Stomach (tissue), 9 donors: ENCODE data around the gene CD151. TPM values are rescaled to one million over a fixed set of nuclear protein-coding genes. Genes with fewer than 3 reads are reported as not detected.

Experiments used
- DNase-seq, 2 donors: peaks; one replicate each; pipeline versions ENCODE4 v3.0.0 to v3.0.0-alpha.2; 2013 to 2019
- H3K27ac ChIP-seq, 5 donors: fragments of 200-600 bp in 4 of 5; sonication (generic) in 4 of 5; one replicate each; pipeline ENCODE4 v1.5.1; 2013 to 2019; ENCODE audit warnings: mild to moderate bottlenecking in 1 of 5, moderate library complexity in 1 of 5
- H3K27me3 ChIP-seq, 3 donors: fragments of 200-600 bp; sonication (generic); one replicate each; pipeline ENCODE4 v1.5.1; 2017 to 2019; ENCODE audit warnings: mixed run types in 1 of 3
- H3K36me3 ChIP-seq, 4 donors: fragments of 200-600 bp; sonication (generic); 1 replicate in 3 of 4; 2 replicates in 1 of 4; pipeline ENCODE4 v1.5.1; 2016 to 2019
- H3K4me1 ChIP-seq, 4 donors: fragments of 200-600 bp; sonication (generic); one replicate each; pipeline ENCODE4 v1.5.1; 2016 to 2019
- H3K4me3 ChIP-seq, 4 donors: fragments of 200-600 bp; sonication (generic) in 3 of 4; one replicate each; pipeline ENCODE4 v1.5.1; 2016 to 2019; ENCODE audit warnings: mild to moderate bottlenecking in 1 of 4
- H3K9me3 ChIP-seq, 4 donors: fragments of 200-600 bp; sonication (generic); one replicate each; pipeline ENCODE4 v1.5.1; 2016 to 2019
- CTCF ChIP-seq, 7 experiments: fragments of 450-650 bp in 4 of 7; fragments of 200-600 bp in 3 of 7; sonication (generic) in 3 of 7; IDR thresholded peaks; one replicate each; pipeline ENCODE4 v1.5.1; 2016 to 2019; ENCODE audit warnings: antibody characterized with exemption in 7 of 7, control low read depth in 2 of 7, mild to moderate bottlenecking in 1 of 7
- EP300 ChIP-seq: sonication (generic); formaldehyde crosslinking; IDR thresholded peaks from one replicate; pipeline ENCODE4 v1.6.1; 2017; ENCODE audit warnings: antibody characterized with exemption
- POLR2A ChIP-seq, 4 donors: fragments of 450-650 bp; IDR thresholded peaks; one replicate each; pipeline ENCODE4 v1.6.1; 2016; ENCODE audit warnings: antibody characterized with exemption in 4 of 4, control low read depth in 2 of 4, mild to moderate bottlenecking in 1 of 4, moderate library complexity in 1 of 4
- POLR2AphosphoS5 ChIP-seq, 3 donors: sonication (generic); formaldehyde crosslinking; IDR thresholded peaks; one replicate each; pipeline ENCODE4 v1.6.1; 2016; ENCODE audit warnings: antibody characterized with exemption in 3 of 3
- WGBS, 5 donors: extraction: QIAGEN DNeasy Blood & Tissue Kit in 3 of 5; methylation state at CpG; one replicate each; pipeline versions ENCODE4 v1.1.5 to v1.1.7; 2013 to 2018; 5-methylcytosine and 5-hydroxymethylcytosine counted together
- intact Hi-C: fragments of 100-400 bp; cut with DNase I; formaldehyde crosslinking; loops from one replicate; pipeline ENCODE4 v1.15.1; 2023; ENCODE audit warnings: low total_unique reads
- polyA plus RNA-seq, 3 donors: library from polyadenylated mRNA; stranded (reverse); fragments of 200-250 nt; gene quantifications; one replicate each; pipeline ENCODE4 v1.2.3, GENCODE V29; 2013
- total RNA-seq, 5 donors: library from RNA; depleted of rRNA; stranded (reverse); fragments of >200 nt; gene quantifications; one replicate each; pipeline versions ENCODE4 v1.1.0 to v1.2.3, GENCODE V29; 2014 to 2016
- donor health status: healthy with polysubstance abuse.
- donor health status: Bipolar disorder and iron deficiency.
- donor health status: healthy.

Gene CD151
- total and polyA plus RNA-seq, 8 donors: 66.7 to 293 (median 159) TPM

- H3K4me1 ChIP-seq: peaks cover 23 to 34% (median 31%) of the 10 kb centered on the region in 4 donors
- intact Hi-C loops: no loop called here
- H3K27me3 ChIP-seq: no peaks in the 10 kb centered on the region
- TF ChIP-seq POLR2A (IDR thresholded peaks at IDR 0.05): no peak
- TF ChIP-seq CTCF (IDR thresholded peaks at IDR 0.05): no peak
- TF ChIP-seq POLR2AphosphoS5 (IDR thresholded peaks at IDR 0.05): no peak
- no peak for TF ChIP-seq EP300
- no peak overlapping the region for H3K4me3 ChIP-seq
- DNase-seq: no peak
- H3K36me3 ChIP-seq: peaks cover 23 to 48% (median 42%) of the 10 kb centered on the region in 4 donors
- no peak overlapping the region for H3K27ac ChIP-seq
- H3K9me3 ChIP-seq: no peaks in the 10 kb centered on the region
- WGBS, 5 donors: 87 to 94% (median 90%) methylated on average over 6 of the region's 6 CpGs
These were observed 19.7 kb upstream of the CD151 start for GRCh38 chr11:813072-813455.

GRCh38 chr11:813456-814096 is 19.2 kb upstream of the CD151 start:
- WGBS, 5 donors: 74 to 90% (median 89%) methylated on average over 8 to 9 of the region's 9 CpGs
- no peak overlapping the region for H3K4me3 ChIP-seq
- peaks cover 21 to 33% (median 30%) of the 10 kb centered on the region in 4 donors for H3K4me1 ChIP-seq
- H3K27me3 ChIP-seq: no peaks in the 10 kb centered on the region
- DNase-seq: no peak
- intact Hi-C loops: no loop called here
- TF ChIP-seq POLR2AphosphoS5 (IDR thresholded peaks at IDR 0.05) (no peak), POLR2A (IDR thresholded peaks at IDR 0.05) (no peak), EP300 (no peak), CTCF (IDR thresholded peaks at IDR 0.05) (no peak)
- no peak overlapping the region for H3K27ac ChIP-seq
- peaks cover 23 to 48% (median 42%) of the 10 kb centered on the region in 4 donors for H3K36me3 ChIP-seq
- no peaks in the 10 kb centered on the region for H3K9me3 ChIP-seq

GRCh38 chr11:815675-816432 is 16.9 kb upstream of the CD151 start:
- no peaks in the 10 kb centered on the region for H3K9me3 ChIP-seq
- H3K4me3 ChIP-seq: no peak overlapping the region
- no peak overlapping the region for H3K27ac ChIP-seq
- no peaks in the 10 kb centered on the region for H3K27me3 ChIP-seq
- peaks cover 23 to 48% (median 42%) of the 10 kb centered on the region in 4 donors for H3K36me3 ChIP-seq
- no peak for TF ChIP-seq POLR2AphosphoS5 (IDR thresholded peaks at IDR 0.05)
- TF ChIP-seq POLR2A (IDR thresholded peaks at IDR 0.05): no peak
- TF ChIP-seq CTCF (IDR thresholded peaks at IDR 0.05): no peak
- no peak for TF ChIP-seq EP300
- intact Hi-C loops: no loop called here
- DNase-seq: no peak
- WGBS, 5 donors: 84 to 88% (median 87%) methylated on average over 9 to 11 of the region's 11 CpGs
- H3K4me1 ChIP-seq: peaks cover 23 to 34% (median 31%) of the 10 kb centered on the region in 4 donors

- H3K4me3 ChIP-seq: no peak overlapping the region
- intact Hi-C loops: no loop called here
- TF ChIP-seq CTCF (IDR thresholded peaks at IDR 0.05) (no peak), POLR2A (IDR thresholded peaks at IDR 0.05) (no peak), EP300 (no peak), POLR2AphosphoS5 (IDR thresholded peaks at IDR 0.05) (no peak)
- 75 to 81% (median 78%) methylated on average over 11 of the region's 11 CpGs for WGBS, 5 donors
- peaks cover 22 to 45% (median 40%) of the 10 kb centered on the region in 4 donors for H3K36me3 ChIP-seq
- H3K27ac ChIP-seq: no peak overlapping the region
- H3K4me1 ChIP-seq: peaks cover 23 to 34% (median 31%) of the 10 kb centered on the region in 4 donors
- H3K27me3 ChIP-seq: no peaks in the 10 kb centered on the region
- H3K9me3 ChIP-seq: no peaks in the 10 kb centered on the region
- no peak for DNase-seq
These were observed 16.3 kb upstream of the CD151 start for GRCh38 chr11:816433-816779.
